Gastroesophageal sphincter (tissue), 3 donors: ENCODE results near the gene ERI2.

Source experiments
- CTCF ChIP-seq, 4 experiments: fragments of 200-600 bp in 2 of 4; fragments of 450-650 bp in 2 of 4; sonication (generic) in 1 of 4; IDR thresholded peaks; one replicate each; pipeline ENCODE4 v1.5.1; 2017 to 2019; ENCODE audit warnings: antibody characterized with exemption in 4 of 4, mild to moderate bottlenecking in 2 of 4, moderate library complexity in 2 of 4
- EP300 ChIP-seq: sonication (generic); formaldehyde crosslinking; IDR thresholded peaks from one replicate; pipeline ENCODE4 v1.6.1; 2017; ENCODE audit warnings: antibody characterized with exemption, mild to moderate bottlenecking
- POLR2A ChIP-seq, 2 donors: fragments of 450-650 bp; IDR thresholded peaks; one replicate each; pipeline ENCODE4 v1.6.1; 2017; ENCODE audit warnings: antibody characterized with exemption in 2 of 2, mild to moderate bottlenecking in 2 of 2, moderate library complexity in 1 of 2
- POLR2AphosphoS5 ChIP-seq: sonication (generic); formaldehyde crosslinking; IDR thresholded peaks from one replicate; pipeline ENCODE4 v1.6.1; 2017; ENCODE audit warnings: antibody characterized with exemption

- TF ChIP-seq CTCF (IDR thresholded peaks at IDR 0.05) = no peak
- TF ChIP-seq POLR2A (IDR thresholded peaks at IDR 0.05) = no peak
- no peak for TF ChIP-seq EP300
- TF ChIP-seq POLR2AphosphoS5 = no peak
Observed at GRCh38 chr16:20833086-20833485, 26.8 kb upstream of the ERI2 start.
